ENCODE data around the gene ADAMTSL1. TPM values are rescaled to one million over a fixed set of nuclear protein-coding genes. Genes with fewer than 3 reads are reported as not detected.

The ADAMTSL1 gene
- total RNA-seq, 1 experiment from 2014 or later = 1.2 TPM

GRCh38 chr9:18658804-18659705 is 185.1 kb downstream of the ADAMTSL1 start:
- Histone ChIP-seq H2BK12ac (ENCODE audit: insufficient read length, low read depth, low read length) (no peak overlapping the region), H2BK15ac (ENCODE audit: low read depth, low read length) (no peak overlapping the region), H2AFZ (ENCODE audit: low read length) (no peak overlapping the region), H3K9me3 (ENCODE audit: control insufficient read depth, low read depth, low read length) (no peaks in the 10 kb centered on the region), H2AK5ac (ENCODE audit: insufficient read length, low read length) (no peak overlapping the region), H4K91ac (ENCODE audit: insufficient read length, low read depth, low read length) (no peak overlapping the region), H4K8ac (replicated peaks; ENCODE audit: insufficient read length, low read depth, low read length) (no peak overlapping the region), H3K4me2 (ENCODE audit: insufficient read depth, insufficient read length, low read length) (no peak overlapping the region), H3K79me2 (ENCODE audit: insufficient read depth, low read length) (no peaks in the 10 kb centered on the region), H3K27ac (ENCODE audit: insufficient read length, low read depth, low read length) (no peak overlapping the region), H2BK5ac (ENCODE audit: insufficient read length, low read length) (no peak overlapping the region), H3K4me1 (ENCODE audit: insufficient read depth, low read length) (no peaks in the 10 kb centered on the region), H3K23me2 (ENCODE audit: insufficient read length, low read depth, low read length, poor library complexity, severe bottlenecking) (no peaks in the 10 kb centered on the region), H3K4ac (ENCODE audit: low read depth, low read length) (no peak overlapping the region), H4K5ac (ENCODE audit: insufficient read length, low read depth, low read length) (no peak overlapping the region), H3K23ac (ENCODE audit: insufficient read length, low read depth, low read length) (no peak overlapping the region), H3K9ac (ENCODE audit: extremely low read depth, insufficient read length, low read length) (no peak overlapping the region), H2BK120ac (ENCODE audit: low read depth, low read length, poor library complexity, severe bottlenecking) (no peak overlapping the region), H3T11ph (ENCODE audit: low read length) (no peak overlapping the region), H2BK20ac (ENCODE audit: low read depth, low read length, poor library complexity, severe bottlenecking) (no peak overlapping the region), H4K20me1 (ENCODE audit: control insufficient read depth, insufficient read depth, insufficient read length) (no peaks in the 10 kb centered on the region), H3K56ac (ENCODE audit: insufficient read length, low read depth, low read length) (no peak overlapping the region), H3K27me3 (ENCODE audit: insufficient read depth, low read length) (no peaks in the 10 kb centered on the region), H3K14ac (ENCODE audit: insufficient read depth, low read length) (no peak overlapping the region), H3K79me1 (ENCODE audit: insufficient read depth, low read depth, low read length, poor library complexity, severe bottlenecking) (no peaks in the 10 kb centered on the region), H3K18ac (ENCODE audit: insufficient read length, low read depth, low read length) (no peak overlapping the region)
- H3K4me3 Mint-ChIP-seq = no peak overlapping the region
- H3K4me1 Mint-ChIP-seq = no peaks in the 10 kb centered on the region
- no peaks in the 10 kb centered on the region; a peak in 1 of 5 replicates for H3K9me3 Mint-ChIP-seq
- no CpG with 5 or more reads among the region's 5 CpGs for WGBS (ENCODE audit: extremely low coverage, insufficient read length, low lambda C conversion rate)
- no peak for DNase-seq
- H3K36me3 Mint-ChIP-seq (ENCODE audit: insufficient read depth in 1 of 3, low read depth in 3 of 3) = no peaks in the 10 kb centered on the region
- TF ChIP-seq CTCF (conservative IDR thresholded peaks at IDR 0.05) = no peak
- no peak overlapping the region for H3K27ac Mint-ChIP-seq
- no peaks in the 10 kb centered on the region for H3K27me3 Mint-ChIP-seq (ENCODE audit: low read depth)

Data from H9 (cell line).